Fibroblast of skin of back (primary cell): ENCODE results near the gene ABHD16A.
A peak's percentile ranks its signal among the peaks of the same experiment; 100 is the strongest.

ENCODE experiments used
- DNase-seq: peaks from one replicate; pipeline ENCODE4 v3.0.0-alpha.2; 2013

Gene ABHD16A

DNA sequence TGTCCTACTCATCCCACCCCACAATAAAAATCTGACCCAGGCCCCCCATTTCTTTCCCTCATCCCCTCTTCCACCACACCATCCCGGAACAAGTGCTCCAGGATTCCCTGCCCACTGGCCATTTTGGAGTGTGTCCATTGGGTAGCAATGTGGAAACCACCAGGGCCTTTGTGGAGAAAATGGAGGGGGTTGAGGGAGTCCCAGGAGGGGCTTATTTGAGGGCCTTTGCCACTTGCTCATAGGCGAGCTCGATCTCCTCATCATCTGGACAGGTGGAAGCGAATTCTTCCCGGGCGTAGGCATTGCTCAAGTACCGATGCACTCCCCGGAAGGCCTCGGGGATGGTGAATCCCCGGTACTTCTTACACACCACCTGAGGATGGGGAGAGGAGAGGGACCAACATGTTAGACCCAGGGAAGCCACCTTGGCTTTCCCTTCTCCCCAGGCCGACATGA lies 27.5 kb upstream of the ABHD16A start:
- DNase-seq = no peak

DNA sequence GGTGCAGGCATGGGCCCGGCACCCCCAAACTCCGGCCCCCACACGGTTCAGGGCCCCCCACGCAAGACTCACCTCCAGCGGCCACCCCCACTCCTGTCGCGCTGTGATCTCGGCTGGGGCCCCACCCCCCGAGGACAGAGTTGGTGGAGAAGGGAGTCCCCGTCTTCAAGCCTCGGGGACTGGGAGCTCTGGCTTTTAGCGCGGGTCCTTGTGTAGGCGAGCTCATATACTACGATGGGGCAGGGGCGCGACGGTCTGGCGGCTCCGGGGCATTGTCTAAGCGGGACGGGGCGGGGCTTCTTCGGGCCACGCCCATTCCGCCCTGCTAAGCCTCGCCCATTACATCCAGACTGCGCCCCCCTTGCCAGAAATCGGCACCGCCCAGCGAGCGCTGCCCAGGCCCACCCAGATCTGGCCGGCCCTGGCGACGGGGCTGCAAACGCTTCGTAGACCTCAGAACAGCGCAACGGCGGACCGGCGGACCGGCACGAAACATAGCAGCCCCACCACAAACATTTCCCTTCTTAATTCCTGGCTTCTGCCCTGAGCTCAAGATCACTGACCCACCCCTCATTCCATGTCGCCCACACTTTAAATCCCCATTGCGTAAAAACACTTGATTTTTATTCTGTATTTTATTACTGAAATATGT lies 27.0 kb upstream of the ABHD16A start:
- peak; percentile 87 for DNase-seq

DNA sequence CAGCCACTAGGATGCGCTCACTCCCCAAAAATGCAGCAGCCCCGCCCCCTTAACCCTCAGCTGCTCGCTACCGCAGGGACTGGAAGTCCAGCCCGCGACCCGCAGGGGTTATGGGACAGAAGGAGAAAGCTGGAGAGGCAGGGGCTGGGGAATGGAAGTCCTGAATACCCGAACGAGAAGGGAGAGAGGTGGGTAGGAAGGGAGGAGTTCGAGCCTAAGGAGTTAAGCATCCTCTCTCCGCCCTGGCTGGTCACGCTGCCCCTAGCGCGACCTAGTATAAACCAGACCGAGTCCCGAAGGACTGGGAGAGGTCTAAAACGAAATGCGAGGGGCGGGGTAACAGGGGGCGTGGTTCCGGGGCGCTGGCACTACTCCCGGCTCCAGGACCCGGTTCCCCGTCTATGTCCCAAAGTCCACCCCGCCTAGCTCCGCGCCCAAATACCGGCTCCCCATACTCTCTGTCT lies 26.4 kb upstream of the ABHD16A start:
- DNase-seq = peak; percentile 89

DNA sequence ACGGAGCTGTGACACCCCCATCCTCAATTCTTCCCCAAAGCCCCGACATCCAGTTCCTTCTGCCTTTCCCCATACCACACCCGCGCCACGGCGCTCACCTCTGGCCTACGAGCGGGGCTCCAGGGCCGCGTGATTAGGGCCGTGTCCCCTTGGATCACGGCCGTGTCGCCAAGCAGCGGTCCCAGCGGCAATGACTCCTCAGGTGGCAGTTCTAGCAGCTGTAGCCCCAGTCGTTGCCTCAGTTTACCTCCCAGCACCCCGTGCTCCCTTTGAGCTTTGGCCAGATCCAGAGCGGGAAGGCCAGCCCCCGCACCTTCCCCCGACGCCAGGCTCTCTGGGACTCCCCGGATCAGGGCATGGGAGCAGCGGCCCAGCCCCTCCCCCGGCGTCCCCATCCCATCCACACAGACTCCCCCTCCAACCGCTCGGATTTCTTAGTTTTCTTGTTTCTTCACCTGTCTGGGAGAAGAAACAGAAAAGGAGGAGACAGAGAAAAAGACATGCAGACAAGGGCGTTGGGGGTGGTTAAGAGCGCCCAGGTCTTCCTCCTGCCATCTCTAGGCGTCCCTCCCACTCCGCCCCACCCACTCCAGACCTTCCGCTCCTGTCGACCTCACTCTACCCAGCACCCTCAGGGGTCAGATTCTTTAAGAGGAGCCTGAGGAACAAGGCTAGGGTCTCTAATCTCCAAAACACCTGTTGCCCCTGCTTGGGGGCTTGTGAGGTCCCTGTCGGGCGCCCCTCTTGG lies 25.8 kb upstream of the ABHD16A start, which contains the start of gene DDAH2:
DDAH2 (minus strand) TSS at position 533 of the 748 bp plus-strand sequence; CDS start at position 395, 138 bp downstream.
- DNase-seq = no peak

DNA sequence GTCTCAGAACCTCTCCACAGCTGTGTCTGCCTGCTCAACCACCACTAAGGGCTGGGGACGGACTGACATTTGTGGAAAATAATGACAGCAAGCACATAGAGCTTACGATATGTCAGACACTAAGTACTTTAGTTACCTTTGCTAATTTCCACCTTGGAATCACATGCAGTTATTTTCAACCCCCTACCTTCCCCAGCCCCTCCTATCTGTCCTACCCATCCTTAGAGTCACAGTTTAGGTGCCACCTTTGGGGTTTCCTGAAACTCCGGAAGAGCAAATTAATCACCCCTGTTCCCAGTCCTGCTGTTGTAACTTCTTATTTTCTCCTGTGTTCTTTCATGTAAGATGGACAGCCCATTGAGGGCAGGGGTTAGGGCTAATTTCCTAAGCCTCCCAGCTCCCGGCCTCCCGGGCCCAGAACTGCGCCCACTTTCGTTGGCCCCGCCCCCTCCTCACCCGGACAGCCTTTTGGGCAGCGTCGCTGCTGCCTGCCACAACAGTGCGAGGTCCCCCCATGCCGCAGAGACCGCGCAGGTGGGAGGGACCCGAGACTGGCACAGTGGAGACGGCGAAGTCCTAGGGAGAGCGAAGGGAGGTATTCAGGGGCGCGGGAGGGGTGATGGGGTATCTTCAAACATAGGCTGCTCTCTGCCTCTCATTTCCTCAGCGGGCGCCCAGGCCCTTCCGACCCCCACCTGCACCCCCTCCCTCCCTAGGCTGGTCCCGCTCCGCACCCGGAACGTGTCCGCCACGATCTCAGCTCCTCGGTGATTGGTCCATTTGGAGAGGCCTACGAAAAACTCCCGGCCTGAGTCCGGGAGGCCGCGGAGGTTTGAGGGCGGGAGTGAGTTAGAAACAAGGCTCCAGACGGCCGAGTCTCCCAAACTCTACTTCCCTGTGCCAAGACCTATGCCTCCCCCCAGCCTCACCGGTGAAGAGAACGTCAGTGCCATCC lies 24.9 kb upstream of the ABHD16A start:
- no peak for DNase-seq

DNA sequence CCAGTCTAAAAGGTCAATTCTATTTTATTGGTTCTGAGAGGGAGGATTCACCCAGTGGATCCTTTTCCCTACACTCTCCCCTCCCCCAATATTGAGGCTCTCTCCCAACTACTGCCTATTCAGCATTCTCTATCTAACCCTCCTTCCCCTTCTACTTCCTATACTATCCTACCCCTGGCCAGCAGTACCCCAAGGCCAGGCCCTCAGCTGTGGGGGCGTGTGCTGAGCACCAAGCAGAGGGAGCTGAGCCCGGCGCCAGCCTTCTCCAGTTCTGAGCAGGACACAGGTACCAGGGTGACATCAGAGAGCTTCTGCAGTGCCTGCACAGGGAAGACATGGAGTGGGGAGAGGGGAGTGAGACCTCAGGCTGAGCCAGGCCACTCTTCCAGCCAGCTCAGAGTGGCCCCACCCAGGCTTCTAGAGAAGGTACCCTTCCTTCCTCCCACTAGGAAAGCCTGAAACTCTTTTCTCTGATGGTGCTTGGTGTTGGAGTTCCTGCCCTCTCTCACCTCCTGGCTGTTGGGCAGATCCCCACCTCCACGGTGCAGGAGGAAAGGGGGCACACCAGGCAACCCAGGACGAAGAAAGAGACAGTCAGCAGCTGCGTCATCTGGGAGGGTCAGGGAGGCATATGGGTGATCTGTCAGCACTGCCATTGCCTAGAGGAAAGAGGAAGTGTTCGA lies 24.1 kb upstream of the ABHD16A start:
- no peak for DNase-seq

DNA sequence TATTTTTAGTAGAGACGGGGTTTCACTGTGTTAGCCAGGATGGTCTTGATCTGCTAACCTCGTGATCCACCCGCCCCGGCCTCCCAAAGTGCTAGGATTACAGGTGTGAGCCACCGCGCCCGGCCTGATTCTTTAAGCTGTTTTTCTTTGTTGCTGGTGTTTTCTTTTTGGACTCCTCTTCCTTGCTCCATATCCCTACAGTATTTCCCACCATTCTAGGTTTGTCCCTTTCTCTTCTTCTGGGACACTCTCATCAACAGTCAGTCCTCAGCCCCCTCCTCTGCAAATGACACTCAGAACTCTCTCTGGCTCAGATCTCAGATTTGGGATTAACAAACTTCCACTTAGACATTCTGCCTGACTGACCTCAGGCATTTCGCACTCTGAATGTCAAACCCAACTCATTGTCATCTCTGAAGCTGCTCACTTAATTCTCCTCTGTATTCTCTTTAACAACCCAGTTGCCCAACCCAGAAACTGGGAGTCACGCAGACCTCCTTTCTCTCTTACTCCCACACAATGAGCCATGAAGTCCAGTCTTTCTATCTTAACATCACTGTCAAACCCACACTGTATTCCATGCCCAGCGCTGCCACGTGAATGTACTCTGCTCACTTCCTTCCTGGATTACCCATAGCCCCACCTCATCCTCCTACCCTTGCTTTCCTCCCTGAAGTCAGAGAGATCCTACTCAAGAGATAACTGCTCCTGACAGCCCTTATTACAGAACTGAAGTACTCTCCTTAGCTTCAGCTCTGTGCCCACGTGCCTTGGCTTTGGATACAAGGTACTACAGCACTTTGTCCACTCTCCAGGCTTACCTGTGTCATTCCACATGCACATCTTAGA lies 22.6 kb upstream of the ABHD16A start:
- DNase-seq = no peak

DNA sequence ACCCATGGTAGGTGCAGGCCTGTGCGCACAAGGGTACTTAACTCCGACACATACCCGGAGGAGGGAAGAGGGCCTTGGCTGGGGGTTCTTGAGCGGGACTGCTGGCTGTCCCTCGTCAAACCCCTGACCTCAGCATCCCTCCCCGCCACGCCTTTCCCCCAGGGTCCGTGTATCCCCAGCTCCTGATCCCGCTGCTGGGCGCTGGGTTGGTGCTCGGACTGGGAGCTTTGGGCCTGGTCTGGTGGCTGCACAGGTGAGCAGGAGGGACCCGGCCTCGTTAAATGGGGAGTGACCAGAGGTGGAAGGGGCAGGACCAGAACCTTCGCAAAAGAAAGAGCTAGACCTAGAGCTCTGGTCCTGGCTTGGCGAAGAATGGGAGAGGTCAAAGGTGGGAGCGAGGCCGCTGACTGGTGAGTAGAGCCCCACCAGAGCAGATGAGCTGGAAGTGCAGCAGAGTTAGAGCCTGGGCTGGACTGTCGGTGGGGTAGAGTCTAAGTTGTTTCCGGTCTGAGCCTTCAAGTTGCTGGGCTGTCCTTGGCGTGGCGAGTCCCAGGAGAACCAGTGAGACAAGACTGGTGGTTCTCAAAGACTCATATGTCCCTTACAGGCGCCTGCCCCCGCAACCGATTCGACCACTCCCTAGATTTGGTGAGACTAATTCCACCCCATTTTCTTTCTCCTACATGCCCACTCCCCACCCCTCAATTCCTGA lies 21.0 kb upstream of the ABHD16A start:
- no peak for DNase-seq

DNA sequence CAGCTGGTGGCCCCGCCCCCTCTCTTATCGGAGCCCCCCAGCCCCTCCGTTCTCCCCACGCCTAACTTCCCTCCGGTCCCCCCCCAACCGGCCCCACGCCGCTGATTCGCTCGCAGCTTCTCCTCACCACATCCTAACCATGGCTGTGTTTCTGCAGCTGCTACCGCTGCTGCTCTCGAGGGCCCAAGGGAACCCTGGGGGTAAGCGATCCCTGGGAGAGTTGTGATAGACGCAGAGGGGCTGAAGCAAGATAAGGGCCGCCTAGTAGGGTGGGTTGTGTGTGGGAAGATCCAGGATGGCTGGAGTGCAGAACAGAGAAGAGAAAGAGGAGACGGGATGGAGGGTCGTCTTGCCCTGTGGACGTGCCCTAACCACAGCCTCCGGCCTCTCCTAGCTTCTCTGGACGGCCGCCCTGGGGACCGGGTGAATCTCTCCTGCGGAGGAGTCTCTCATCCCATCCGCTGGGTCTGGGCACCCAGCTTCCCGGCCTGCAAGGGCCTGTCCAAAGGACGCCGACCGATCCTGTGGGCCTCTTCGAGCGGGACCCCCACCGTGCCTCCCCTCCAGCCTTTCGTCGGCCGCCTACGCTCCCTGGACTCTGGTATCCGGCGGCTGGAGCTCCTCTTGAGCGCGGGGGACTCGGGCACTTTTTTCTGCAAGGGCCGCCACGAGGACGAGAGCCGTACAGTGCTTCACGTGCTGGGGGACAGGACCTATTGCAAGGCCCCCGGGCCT lies 20.3 kb upstream of the ABHD16A start, which contains the start of gene MPIG6B:
MPIG6B (plus strand) TSS at position 129 of the 735 bp plus-strand sequence; CDS start at position 140, 11 bp downstream.
- no peak for DNase-seq

DNA sequence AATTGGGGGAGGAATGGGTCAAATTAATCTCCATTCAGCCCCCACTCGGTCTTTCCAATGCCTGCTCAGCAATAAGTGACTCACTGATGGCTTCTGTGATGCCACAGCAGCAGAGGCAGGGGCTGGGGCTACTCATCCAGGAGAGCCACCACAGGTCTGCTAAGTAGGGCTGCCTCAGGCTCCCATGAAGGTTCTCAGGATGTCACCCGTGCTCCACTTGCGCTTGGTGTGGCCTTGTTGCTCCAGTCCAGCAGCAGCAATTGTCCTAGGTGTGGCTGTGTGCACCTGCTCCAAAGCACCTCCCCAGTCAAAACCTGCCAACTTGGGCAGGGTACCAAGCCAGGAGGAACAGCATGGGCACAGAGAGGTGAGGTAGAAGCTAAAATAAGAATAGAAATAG lies 19.0 kb upstream of the ABHD16A start:
- DNase-seq = no peak

DNA sequence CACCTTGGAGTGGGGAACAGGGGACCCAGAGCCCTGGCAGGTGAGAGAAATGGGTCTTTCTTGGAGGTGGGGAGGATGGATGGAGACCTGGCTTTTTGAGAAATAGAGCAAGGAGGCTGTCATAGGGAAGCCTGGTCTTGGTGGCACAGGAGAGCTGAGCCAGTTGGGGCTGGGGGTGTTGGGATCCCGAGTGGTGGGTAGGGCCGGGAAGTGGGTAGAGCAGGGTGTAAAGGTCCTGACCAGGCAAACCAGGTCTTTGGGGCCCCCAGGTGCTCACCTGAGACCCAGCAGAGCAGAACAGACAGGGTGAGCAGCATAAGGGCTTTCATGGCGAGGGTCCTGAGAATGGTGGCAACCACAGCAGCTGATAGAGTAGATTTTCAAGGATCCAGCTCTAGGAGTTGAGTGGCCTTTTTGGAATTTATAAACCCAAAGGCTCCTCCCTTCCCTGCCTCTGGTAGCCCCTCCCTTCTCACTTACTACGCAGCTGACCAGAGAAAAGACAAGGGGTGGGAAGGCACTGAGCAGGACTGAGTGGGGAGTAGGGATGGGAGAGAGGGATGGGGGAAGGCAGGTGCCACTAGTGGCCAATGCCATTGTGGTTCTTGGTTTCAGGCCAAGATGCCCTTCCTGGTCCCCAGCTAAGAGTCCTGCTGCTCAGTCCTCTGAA lies 18.4 kb upstream of the ABHD16A start, which contains the start of gene LY6G6C:
LY6G6C (minus strand) TSS at position 396 of the 670 bp plus-strand sequence; CDS start at position 329, 67 bp downstream.
- DNase-seq = no peak

DNA sequence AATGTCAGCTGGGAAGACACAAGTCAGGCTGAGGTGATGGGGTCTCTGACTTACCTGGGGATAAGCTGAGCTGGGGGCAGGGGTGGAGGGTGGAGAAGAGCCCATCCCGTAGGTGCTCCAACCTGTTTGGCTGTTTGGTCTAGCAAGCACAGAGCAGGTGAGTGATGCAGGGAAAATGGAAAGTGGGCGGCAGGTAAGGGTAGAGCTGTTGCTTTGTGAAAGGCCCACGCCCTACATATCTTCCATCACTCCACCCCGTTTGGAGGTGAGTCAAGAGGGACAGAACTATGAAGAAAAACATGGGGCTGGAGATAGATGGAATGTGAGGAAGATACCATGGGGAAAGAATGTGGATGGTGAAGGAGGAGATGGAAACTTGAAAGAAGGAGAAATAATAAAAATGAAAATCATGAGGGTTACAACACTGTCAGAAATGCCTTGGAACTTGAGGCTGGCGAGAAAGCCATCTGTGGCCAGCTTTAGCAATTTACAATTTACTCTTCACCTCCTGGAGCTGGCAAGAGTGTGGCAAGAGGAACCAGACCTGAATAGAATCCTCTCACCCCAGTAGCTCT lies 17.2 kb upstream of the ABHD16A start:
- no peak for DNase-seq

DNA sequence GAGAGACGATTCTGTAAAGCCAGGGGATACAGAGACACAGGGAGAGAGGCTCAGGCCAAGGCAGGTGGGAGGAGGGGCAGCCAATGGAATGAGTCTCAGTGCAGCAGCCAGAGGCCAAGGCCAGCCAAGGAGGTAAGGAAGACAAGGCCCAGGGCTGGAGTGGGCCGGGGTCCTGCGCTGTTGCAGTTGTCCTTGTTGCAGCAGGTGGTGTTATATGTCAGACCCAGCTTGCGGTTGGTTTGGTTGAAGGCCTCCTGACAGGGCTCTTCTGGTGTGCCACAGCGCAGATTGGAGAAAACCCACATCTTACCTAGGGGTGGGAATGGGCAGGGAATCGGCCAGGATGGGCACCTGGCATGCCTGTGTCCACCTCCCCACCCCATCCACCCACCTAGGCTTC lies 15.9 kb upstream of the ABHD16A start:
- no peak for DNase-seq

DNA sequence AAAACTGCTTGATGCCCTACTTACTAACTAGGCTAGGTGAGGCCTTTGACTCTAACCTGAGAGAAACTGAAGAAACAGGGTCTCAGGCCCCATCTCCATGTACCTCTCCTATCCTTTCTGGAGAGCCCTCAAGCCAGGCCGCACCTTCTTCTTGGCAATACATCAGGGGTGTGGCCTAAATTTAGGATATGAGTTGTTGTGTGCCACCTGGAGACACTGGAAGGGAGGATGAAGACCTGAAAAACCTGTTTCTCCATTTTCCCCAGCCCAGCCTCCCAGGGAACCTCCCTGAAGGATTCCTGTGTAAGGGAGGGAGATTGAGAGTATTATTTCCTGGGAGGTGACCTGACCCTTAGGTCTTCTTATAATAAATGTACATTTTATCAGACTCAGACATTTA lies 15.1 kb upstream of the ABHD16A start:
- no peak for DNase-seq

DNA sequence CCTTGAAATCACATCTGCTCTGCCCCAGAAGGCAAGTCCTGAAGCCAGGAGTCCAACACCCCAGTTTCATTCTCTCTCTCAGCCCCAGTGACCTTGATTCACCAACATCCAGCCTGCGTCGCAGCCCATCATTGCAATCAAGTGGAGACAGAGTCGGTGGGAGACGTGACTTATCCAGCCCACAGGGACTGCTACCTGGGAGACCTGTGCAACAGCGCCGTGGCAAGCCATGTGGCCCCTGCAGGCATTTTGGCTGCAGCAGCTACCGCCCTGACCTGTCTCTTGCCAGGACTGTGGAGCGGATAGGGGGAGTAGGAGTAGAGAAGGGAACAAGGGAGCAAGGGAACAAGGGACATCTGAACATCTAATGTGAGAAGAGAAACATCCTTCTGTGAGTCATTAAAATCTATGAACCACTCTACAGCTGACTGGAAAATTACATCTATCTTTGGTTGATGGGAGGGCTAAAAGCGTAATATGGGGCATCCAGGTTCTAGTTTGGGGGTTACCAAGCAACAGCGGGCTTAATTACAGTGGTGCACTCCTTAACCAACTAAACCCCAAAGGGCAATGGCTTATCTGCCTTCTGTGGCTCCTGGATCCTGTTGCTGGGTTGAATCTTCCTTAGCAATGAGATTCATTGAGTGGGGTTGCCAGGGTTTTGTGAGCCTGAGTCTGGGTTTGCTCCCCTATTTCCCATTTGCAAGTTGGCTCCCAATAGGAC lies 14.5 kb upstream of the ABHD16A start:
- DNase-seq = no peak

DNA sequence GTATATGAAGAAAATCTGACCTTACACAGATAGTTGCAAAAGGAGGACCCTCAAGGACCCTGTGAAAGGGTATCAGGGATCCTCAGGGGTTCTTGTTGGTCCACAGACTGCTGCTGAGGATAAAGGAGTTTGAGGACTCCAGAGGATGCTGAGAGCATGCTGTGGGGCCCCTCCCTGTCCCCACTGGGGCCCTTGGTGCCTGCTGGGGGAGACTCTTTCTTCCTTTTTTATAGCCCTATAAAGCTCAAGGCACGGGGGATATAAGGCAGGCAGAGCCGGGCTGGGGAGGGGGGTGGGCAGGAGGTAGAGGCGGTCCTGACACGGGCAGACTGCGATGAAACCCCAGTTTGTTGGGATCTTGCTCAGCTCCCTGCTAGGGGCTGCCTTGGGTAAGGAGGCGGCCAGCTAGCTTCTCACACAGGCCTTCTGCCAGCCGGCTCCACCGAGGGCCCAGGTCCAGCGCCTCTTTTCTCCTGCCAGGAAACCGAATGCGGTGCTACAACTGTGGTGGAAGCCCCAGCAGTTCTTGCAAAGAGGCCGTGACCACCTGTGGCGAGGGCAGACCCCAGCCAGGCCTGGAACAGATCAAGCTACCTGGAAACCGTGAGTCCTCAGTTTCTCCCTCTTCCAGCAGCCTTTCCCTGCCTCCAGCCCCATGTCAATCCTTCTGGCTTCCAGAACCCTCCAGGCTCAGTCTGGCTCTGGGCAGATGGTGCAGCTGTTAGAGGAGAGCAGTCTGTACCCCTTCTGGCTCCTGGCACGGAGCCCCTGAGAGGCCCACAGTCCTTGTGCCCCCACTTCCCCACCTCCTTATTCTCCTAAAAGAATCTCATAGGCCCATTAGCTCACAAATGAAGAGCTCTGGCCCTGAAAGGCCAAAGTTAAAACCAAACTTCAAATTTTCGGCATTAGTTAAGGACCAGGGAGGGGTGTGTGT lies 12.2 kb upstream of the ABHD16A start, which contains the start of gene LY6G6D:
LY6G6D (plus strand) TSS at position 327 of the 937 bp plus-strand sequence; CDS start at position 335, 8 bp downstream.
- no peak for DNase-seq
